Transverse colon (tissue), 4 donors: ENCODE data around the gene TMEM117.

Experiments
- EP300 ChIP-seq: sonication (generic); formaldehyde crosslinking; IDR thresholded peaks from one replicate; pipeline ENCODE4 v1.6.1; 2017; ENCODE audit warnings: antibody characterized with exemption, low read depth
- POLR2AphosphoS5 ChIP-seq, 3 donors: sonication (generic); formaldehyde crosslinking; IDR thresholded peaks; one replicate each; pipeline ENCODE4 v1.6.1; 2016; ENCODE audit warnings: antibody characterized with exemption in 3 of 3
- TF ChIP-seq, protein P1 (sequence below), 5 experiments: fragments of 200-600 bp in 3 of 5; fragments of 450-650 bp in 2 of 5; sonication (generic) in 3 of 5; IDR thresholded peaks; 1 replicate in 2 of 5; 2 replicates in 3 of 5; pipeline ENCODE4 v1.5.1; 2016 to 2017; ENCODE audit warnings: antibody characterized with exemption in 5 of 5, inconsistent platforms in 3 of 5, mild to moderate bottlenecking in 2 of 5, moderate library complexity in 1 of 5

DNA sequence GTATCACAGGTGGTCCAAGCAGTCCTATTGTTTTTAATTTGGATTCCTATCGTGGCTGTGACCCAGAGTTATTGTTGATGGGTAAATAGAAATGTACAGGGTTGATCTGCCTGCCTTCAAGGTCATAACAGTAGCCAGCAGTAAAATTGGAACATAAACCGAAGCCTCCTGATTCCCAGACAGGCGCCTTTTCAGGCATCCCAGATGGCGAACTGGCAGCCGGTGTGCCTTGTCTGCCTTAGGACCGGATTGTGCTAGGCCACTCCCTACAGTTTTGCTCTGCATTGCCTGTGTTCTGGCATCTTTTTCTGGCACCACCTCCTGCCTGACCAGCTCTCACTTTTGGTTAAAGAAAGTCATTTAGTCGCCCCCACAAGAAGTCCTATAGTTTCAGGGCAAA lies 22.2 kb downstream of the TMEM117 start:
- TF ChIP-seq EP300 (no peak), POLR2AphosphoS5 (IDR thresholded peaks at IDR 0.05) (no peak)
- TF ChIP-seq, protein P1, sequence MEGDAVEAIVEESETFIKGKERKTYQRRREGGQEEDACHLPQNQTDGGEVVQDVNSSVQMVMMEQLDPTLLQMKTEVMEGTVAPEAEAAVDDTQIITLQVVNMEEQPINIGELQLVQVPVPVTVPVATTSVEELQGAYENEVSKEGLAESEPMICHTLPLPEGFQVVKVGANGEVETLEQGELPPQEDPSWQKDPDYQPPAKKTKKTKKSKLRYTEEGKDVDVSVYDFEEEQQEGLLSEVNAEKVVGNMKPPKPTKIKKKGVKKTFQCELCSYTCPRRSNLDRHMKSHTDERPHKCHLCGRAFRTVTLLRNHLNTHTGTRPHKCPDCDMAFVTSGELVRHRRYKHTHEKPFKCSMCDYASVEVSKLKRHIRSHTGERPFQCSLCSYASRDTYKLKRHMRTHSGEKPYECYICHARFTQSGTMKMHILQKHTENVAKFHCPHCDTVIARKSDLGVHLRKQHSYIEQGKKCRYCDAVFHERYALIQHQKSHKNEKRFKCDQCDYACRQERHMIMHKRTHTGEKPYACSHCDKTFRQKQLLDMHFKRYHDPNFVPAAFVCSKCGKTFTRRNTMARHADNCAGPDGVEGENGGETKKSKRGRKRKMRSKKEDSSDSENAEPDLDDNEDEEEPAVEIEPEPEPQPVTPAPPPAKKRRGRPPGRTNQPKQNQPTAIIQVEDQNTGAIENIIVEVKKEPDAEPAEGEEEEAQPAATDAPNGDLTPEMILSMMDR (IDR thresholded peaks at IDR 0.05), result no peak
